GM20000 (cell line): ENCODE results near the gene HEATR9.

Experiments used
- DNase-seq: peaks from one replicate; pipeline ENCODE4 v3.0.0; 2012; ENCODE audit warnings: low spot score
- TF ChIP-seq, protein P1 (sequence below): IDR thresholded peaks from 2 replicates; pipeline ENCODE4 v1.5.1; 2012; ENCODE audit warnings: mild to moderate bottlenecking, control low read depth; ENCODE audit errors: extremely low read depth, missing control alignments

HEATR9 gene

DNA sequence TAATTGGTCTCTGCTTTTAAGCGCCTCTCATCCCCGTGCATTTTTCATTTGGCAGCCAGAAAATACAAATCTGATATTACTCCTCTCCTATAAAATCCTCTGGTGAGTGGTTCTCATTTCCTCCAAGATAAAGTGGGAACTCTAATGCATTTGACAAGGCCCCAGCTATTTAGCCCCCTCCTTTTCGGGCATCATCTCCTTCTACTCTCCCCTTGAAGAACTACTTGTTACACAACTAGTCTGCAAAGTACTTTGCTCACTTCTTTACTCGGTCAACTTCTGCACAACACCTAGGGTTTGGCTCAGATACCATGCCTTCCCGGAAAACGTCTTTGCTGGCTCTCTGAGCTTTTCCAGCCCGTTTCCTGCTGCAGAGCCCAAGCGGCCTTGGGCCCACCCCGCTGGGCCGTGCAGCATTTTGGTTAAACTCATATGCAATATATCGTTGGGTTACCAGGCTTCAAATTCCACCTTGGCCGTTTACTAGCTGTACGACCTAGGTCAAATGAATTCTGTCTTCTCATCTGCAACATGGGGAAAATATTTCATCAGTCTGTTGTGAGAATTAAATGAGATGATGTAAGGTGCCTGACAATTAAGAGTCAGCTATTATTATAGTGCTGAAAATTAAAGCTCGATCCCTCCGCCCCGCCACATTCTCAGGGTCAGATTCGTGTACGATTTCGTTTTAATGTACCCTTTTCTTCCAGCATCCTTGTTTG is 60.3 kb downstream of the HEATR9 start:
- DNase-seq: no peak
- TF ChIP-seq, protein P1, sequence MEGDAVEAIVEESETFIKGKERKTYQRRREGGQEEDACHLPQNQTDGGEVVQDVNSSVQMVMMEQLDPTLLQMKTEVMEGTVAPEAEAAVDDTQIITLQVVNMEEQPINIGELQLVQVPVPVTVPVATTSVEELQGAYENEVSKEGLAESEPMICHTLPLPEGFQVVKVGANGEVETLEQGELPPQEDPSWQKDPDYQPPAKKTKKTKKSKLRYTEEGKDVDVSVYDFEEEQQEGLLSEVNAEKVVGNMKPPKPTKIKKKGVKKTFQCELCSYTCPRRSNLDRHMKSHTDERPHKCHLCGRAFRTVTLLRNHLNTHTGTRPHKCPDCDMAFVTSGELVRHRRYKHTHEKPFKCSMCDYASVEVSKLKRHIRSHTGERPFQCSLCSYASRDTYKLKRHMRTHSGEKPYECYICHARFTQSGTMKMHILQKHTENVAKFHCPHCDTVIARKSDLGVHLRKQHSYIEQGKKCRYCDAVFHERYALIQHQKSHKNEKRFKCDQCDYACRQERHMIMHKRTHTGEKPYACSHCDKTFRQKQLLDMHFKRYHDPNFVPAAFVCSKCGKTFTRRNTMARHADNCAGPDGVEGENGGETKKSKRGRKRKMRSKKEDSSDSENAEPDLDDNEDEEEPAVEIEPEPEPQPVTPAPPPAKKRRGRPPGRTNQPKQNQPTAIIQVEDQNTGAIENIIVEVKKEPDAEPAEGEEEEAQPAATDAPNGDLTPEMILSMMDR: no peak

DNA sequence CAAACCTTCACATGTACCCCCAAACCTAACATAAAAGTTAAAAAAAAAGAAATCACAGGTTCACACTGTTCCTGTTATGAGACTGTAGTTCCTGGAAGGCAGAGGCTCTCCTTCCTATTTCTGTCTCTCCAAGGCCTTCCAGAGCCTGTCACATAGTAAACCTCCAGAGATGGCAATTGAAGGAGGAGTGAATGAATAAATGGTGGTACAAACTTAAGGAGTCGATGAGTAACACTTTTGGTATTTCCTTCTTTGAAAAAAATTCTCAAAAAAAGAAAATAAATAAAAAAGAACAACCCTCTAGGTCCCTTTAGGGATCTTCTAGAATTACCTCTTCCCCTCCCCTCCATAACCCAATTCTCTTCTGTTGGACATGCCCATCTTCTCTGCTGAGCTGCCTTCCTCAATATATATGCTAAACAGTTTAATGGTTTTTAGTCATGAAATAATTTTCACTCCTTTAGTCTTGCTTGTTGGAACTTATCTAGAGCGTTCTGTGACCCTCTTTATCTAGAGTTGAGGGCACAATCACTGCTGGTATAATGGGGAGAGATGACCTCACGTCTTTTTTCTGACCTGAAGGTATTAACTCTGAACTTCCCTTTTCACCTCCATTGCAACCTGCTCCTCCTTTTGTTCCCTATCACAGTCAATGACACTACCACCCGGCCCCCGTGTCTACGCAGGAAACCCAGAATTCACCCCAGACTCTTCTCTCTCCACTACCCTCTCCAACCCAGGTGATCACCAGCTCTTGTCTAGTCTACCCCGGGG is 61.1 kb downstream of the HEATR9 start:
- no peak for DNase-seq

More for the DNA sequence above, 61.1 kb downstream of the HEATR9 start:
- TF ChIP-seq, protein P1: no peak
